Heart left ventricle (tissue), 16 donors: Measurements from ENCODE around the gene PLA2G2F. TPM values are rescaled to one million over a fixed set of nuclear protein-coding genes. Genes with fewer than 3 reads are reported as not detected.

ENCODE experiments used
- ATAC-seq, 4 donors: fragments of 200-7000 bp; cut with Tn5 transposase; one replicate each; pipeline ENCODE4 v1.9.1; 2020 to 2022; ENCODE audit warnings: moderate library complexity in 4 of 4, mild to moderate bottlenecking in 3 of 4, moderate number of reproducible peaks in 1 of 4
- DNase-seq, 5 donors: peaks; one replicate each; pipeline ENCODE4 v3.0.0-alpha.2; 2020
- H3K27ac ChIP-seq, 12 donors: fragments of 200-600 bp; sonication (generic) in 4 of 12; one replicate each; pipeline versions ENCODE4 v1.5.0 to v1.8.0; 2016 to 2022; ENCODE audit warnings: mild to moderate bottlenecking in 2 of 12
- H3K27me3 ChIP-seq, 9 donors: fragments of 200-600 bp; sonication (generic) in 2 of 9; one replicate each; pipeline versions ENCODE4 v1.5.1 to v1.8.0; 2016 to 2022; ENCODE audit warnings: mild to moderate bottlenecking in 3 of 9
- H3K36me3 ChIP-seq, 9 donors: fragments of 200-600 bp; sonication (generic) in 2 of 9; one replicate each; pipeline versions ENCODE4 v1.5.0 to v1.8.0; 2018 to 2022; ENCODE audit warnings: mild to moderate bottlenecking in 2 of 9
- H3K4me1 ChIP-seq, 12 donors: fragments of 200-600 bp; sonication (generic) in 4 of 12; one replicate each; pipeline versions ENCODE4 v1.5.0 to v1.8.0; 2016 to 2022; ENCODE audit warnings: mild to moderate bottlenecking in 3 of 12
- H3K4me3 ChIP-seq, 12 donors: fragments of 200-600 bp; sonication (generic) in 4 of 12; one replicate each; pipeline versions ENCODE4 v1.5.0 to v1.8.0; 2017 to 2022; ENCODE audit warnings: mild to moderate bottlenecking in 9 of 12, moderate library complexity in 4 of 12
- H3K9me3 ChIP-seq, 12 donors: fragments of 200-600 bp; sonication (generic) in 4 of 12; one replicate each; pipeline versions ENCODE4 v1.5.0 to v1.8.0; 2016 to 2022; ENCODE audit warnings: mild to moderate bottlenecking in 1 of 12
- POLR2A ChIP-seq, 2 donors: fragments of 450-650 bp; IDR thresholded peaks; one replicate each; pipeline ENCODE4 v1.6.1; 2017; ENCODE audit warnings: antibody characterized with exemption in 2 of 2, mild to moderate bottlenecking in 2 of 2, moderate library complexity in 2 of 2
- WGBS, 4 donors: extraction: QIAGEN DNeasy Blood & Tissue Kit in 2 of 4; methylation state at CpG; one replicate each; pipeline versions ENCODE4 v1.1.5 to v1.1.7; 2013 to 2018; 5-methylcytosine and 5-hydroxymethylcytosine counted together
- intact Hi-C, 10 donors: fragments of 100-400 bp; cut with DNase I; formaldehyde crosslinking; loops; one replicate each; pipeline versions ENCODE4 v1.11.1 to v1.14.2; 2022
- polyA plus RNA-seq, 2 donors: library from polyadenylated mRNA; stranded (reverse); fragments of 200-250 nt; gene quantifications; one replicate each; pipeline ENCODE4 v1.2.3, GENCODE V29; 2013
- total RNA-seq, 9 donors: library from RNA; depleted of rRNA in 2 of 9; stranded (reverse); fragments of >200 nt in 2 of 9; fragmentation: NEBNext Ultra II Directional in 3 of 9; extraction: Animal tissue kit (Norgen Biotek cat#: 25700) in 3 of 9; gene quantifications; one replicate each; pipeline versions ENCODE4 v1.1.0 to v1.2.4, GENCODE V29; 2016 to 2023
- TF ChIP-seq, protein P1 (sequence below), 12 donors: fragments of 200-600 bp; sonication (generic) in 4 of 12; IDR thresholded peaks; one replicate each; pipeline versions ENCODE4 v1.5.0 to v1.8.0; 2018 to 2022; ENCODE audit warnings: antibody characterized with exemption in 12 of 12, mild to moderate bottlenecking in 5 of 12
- donor health status: ischemic (EF 13 %, LVEDD 7.1; RV severe dilation, severe dysfunction).
- donor health status: healthy with polysubstance abuse.
- donor health status: DM: no; HTN: yes; CAD: no.
- donor health status: DM: no; HTN: no; CAD: no.
- donor health status: ischemic (EF 25% LVEDD 6.9; RV normal size, moderate dysfunction).
- donor health status: ischemic (EF 25% LVEDD 5.7; RV mildly dilated, moderate dysfunction).
- donor health status: healthy.
- donor health status: DM: yes; HTN: yes; CAD: no.
- donor health status: ischemic (EF 35%, LVEDD 5.7; RV mildly dilated, moderate dysfunction).
- donor health status: nonischemic (EF 11% LVEDD 7.7; RV severe dilation, severe dysfunction).
- donor health status: DM: yes; HTN: yes; CAD: no.
- donor health status: PGD.
- donor health status: ischemic (EF 29% LVEDD 5.4; RV normal size, mild dysfunction).
- donor health status: nonischemic (EF 23%, LVEDD 6.1; RV moderate dilation, normal function).

Gene PLA2G2F
- total and polyA plus RNA-seq, 11 donors: not detected

DNA sequence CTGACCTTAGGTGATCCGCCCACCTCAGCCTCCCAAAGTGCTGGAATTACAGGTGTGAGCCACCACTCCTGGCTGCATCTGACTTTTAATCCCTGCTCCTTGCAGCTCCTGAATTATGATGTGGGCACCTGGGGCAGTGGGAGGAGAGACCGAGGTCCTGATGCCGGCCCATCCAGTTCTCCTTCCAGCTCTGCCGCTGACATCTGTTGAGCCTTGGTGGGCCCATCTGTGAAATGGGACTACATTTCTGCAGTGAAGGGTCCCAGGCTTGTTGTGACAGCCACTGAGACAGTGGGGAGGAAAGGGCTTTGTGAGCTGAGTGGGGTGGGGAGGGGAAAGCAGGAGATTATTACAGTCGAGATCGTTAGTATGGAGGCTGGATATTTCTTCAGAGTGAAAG lies 11.8 kb downstream of the PLA2G2F start:
- Histone ChIP-seq H3K4me3 (no peak overlapping the region), H3K4me1 (peaks cover 0 to 27% (median 10%) of the 10 kb centered on the region in 12 donors), H3K36me3 (no peaks in the 10 kb centered on the region), H3K27ac (no peak overlapping the region), H3K27me3 (peaks cover 0 to 7% (median 0%) of the 10 kb centered on the region in 9 donors), H3K9me3 (no peaks in the 10 kb centered on the region)
- intact Hi-C loops: loop anchor here in 5 of 10 donors (5.0 to 10.0 kb wide), 4 partner anchors 46 to 179 kb away; partner anchors contain the start of gene PLA2G2A (in 1 of the 5)
- no peak for ATAC-seq
- DNase-seq: no peak
- WGBS, 4 donors: 80 to 85% (median 84%) methylated on average over 6 of the region's 6 CpGs
- TF ChIP-seq, protein P1, sequence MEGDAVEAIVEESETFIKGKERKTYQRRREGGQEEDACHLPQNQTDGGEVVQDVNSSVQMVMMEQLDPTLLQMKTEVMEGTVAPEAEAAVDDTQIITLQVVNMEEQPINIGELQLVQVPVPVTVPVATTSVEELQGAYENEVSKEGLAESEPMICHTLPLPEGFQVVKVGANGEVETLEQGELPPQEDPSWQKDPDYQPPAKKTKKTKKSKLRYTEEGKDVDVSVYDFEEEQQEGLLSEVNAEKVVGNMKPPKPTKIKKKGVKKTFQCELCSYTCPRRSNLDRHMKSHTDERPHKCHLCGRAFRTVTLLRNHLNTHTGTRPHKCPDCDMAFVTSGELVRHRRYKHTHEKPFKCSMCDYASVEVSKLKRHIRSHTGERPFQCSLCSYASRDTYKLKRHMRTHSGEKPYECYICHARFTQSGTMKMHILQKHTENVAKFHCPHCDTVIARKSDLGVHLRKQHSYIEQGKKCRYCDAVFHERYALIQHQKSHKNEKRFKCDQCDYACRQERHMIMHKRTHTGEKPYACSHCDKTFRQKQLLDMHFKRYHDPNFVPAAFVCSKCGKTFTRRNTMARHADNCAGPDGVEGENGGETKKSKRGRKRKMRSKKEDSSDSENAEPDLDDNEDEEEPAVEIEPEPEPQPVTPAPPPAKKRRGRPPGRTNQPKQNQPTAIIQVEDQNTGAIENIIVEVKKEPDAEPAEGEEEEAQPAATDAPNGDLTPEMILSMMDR (IDR thresholded peaks at IDR 0.05): no peak
- no peak for TF ChIP-seq POLR2A (IDR thresholded peaks at IDR 0.05)

DNA sequence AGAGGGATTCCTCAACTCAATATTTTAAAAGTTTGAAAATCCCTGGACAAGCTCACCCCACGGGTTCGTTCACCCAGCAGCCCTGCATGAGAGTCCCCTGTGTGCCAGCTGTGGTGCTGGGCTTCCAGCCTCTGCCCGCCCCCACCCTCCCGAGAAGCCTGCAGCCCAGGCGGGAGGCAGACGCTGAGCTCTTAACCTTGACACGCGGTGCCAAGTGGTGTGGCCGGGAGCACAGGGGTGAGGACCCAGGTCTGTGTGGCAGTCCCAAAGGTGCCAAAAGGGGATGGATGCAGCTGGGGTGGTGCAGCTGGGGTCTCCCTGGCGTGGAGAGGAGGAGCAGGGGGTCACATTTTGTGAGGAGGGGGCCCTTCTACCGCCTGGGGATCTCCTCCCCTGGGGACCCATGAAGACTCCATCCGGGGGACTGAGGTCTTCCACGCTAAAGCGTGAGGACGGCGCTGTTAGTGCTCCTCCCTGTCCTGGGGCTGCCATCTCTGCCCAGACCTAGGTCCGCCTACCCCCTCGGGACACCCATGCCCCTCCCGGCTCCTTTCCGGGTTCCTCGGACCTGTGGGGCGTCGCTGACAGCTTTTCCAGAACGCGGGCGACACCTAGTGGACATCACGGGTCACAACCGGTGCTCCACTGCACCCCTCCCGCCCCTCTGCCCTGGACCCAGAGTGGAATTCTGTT lies 12.9 kb downstream of the PLA2G2F start:
- H3K9me3 ChIP-seq: no peaks in the 10 kb centered on the region
- intact Hi-C loops: loop anchor here (1.0 to 10.0 kb wide), 11 partner anchors 43 to 235 kb away; partner anchors contain the start of gene PLA2G2A (in 1 of the 10)
- H3K27me3 ChIP-seq: peaks cover 0 to 7% (median 0%) of the 10 kb centered on the region in 9 donors
- WGBS, 4 donors: 0 to 12% (median 7%) methylated on average over 19 to 29 of the region's 29 CpGs
- peak; percentile 81 to 92 (median 90) for DNase-seq
- ATAC-seq: peak; percentile 85 to 95 (median 92)
- H3K4me3 ChIP-seq: peak overlapping the region; percentile 3 to 55 (median 43)
- H3K27ac ChIP-seq: peak overlapping the region in 5 of 12 donors; percentile 18 to 79 (median 40)
- TF ChIP-seq, protein P1 (IDR thresholded peaks at IDR 0.05): peak; percentile 90 to 97 (median 94)
- no peak for TF ChIP-seq POLR2A (IDR thresholded peaks at IDR 0.05)
- H3K4me1 ChIP-seq: peaks cover 0 to 27% (median 10%) of the 10 kb centered on the region in 12 donors
- H3K36me3 ChIP-seq: no peaks in the 10 kb centered on the region

DNA sequence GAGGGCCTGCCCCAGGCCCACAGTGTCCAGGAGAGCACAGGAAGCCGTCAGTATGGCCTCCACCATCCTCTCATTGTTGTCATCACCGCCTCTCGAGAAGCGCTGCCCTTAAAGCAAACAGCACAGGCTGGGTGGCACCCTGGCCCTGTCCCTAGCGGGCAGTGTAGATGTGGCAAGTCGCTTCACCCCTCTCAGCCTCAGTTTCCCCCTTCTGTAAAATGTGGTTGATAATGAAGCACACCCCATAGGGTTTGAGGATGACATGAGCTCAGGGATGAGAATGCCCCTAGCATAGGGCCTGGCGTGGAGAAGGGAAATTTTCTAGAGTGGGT lies 13.4 kb downstream of the PLA2G2F start:
- H3K27ac ChIP-seq: peak overlapping the region in 6 of 12 donors; percentile 18 to 79 (median 26)
- peak overlapping the region in 3 of 12 donors; percentile 40 to 48 (median 46) for H3K4me3 ChIP-seq
- intact Hi-C loops: loop anchor here (1.0 to 10.0 kb wide), 11 partner anchors 43 to 236 kb away; partner anchors contain the start of gene PLA2G2A (in 1 of the 10)
- 47 to 57% (median 52%) methylated on average over 6 to 7 of the region's 7 CpGs for whole genome bisulfite sequencing, 4 donors
- TF ChIP-seq, protein P1 (IDR thresholded peaks at IDR 0.05): peak in 2 of 12 donors; percentile 2 to 23
- no peak for TF ChIP-seq POLR2A (IDR thresholded peaks at IDR 0.05)
- peaks cover 0 to 27% (median 10%) of the 10 kb centered on the region in 12 donors for H3K4me1 ChIP-seq
- ATAC-seq (peak in 1 of 4 donors; percentile 3), DNase-seq (no peak)
- no peaks in the 10 kb centered on the region for H3K9me3 ChIP-seq
- H3K36me3 ChIP-seq: no peaks in the 10 kb centered on the region
- peaks cover 0 to 7% (median 0%) of the 10 kb centered on the region in 9 donors for H3K27me3 ChIP-seq

DNA sequence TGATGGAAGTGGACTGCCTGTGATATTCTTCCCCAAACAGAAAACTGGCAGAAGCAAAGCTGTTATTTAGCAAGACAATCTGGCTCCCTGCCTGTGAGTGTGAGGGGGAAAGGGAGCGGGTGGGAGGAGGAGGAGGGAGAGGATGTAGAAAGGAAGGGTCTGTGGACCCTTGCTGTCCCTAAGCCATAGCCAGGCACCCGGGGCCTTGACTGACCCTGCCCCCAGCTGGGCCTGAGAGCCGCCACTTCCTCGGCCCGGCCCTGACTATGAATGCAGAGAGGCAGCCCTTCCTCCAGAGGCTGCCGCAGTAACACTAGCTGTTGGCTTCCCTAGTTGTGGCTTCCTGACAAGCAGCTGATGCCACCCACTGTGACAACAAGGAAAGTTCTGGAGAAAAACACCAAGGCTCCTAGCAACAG lies 13.9 kb downstream of the PLA2G2F start:
- H3K27me3 ChIP-seq: peaks cover 0 to 7% (median 0%) of the 10 kb centered on the region in 9 donors
- peak overlapping the region in 6 of 12 donors; percentile 18 to 79 (median 26) for H3K27ac ChIP-seq
- H3K4me1 ChIP-seq: peaks cover 0 to 27% (median 10%) of the 10 kb centered on the region in 12 donors
- peak in 3 of 5 donors; percentile 21 to 55 (median 49) for DNase-seq
- intact Hi-C loops: loop anchor here (1.0 to 10.0 kb wide), 11 partner anchors 42 to 236 kb away; partner anchors contain the start of gene PLA2G2A (in 1 of the 10)
- no peaks in the 10 kb centered on the region for H3K36me3 ChIP-seq
- peak; percentile 23 to 67 (median 31) for ATAC-seq
- H3K4me3 ChIP-seq: no peak overlapping the region
- WGBS, 4 donors: 58 to 78% (median 61%) methylated on average over 6 of the region's 6 CpGs
- no peak for TF ChIP-seq POLR2A (IDR thresholded peaks at IDR 0.05)
- TF ChIP-seq, protein P1 (IDR thresholded peaks at IDR 0.05): no peak
- peaks cover 0 to under 1% (median 0%) of the 10 kb centered on the region in 12 donors for H3K9me3 ChIP-seq
